HL-60/S4 treated with retinoic acid at 250 ng/mL for 4 days and 3 days (cell line): ENCODE data around the gene ATG9A.

Experiments used
- in situ Hi-C: fragments of 300-500 bp; cut with MboI; formaldehyde crosslinking; loops from 2 replicates; pipeline ENCODE4 v1.7.0; 2022; ENCODE audit warnings: low sequenced_read_pairs

ATG9A gene

GRCh38 chr2:219252570-219252899 lies 23.1 kb upstream of the ATG9A start:
- in situ Hi-C loops = no loop called here

DNA sequence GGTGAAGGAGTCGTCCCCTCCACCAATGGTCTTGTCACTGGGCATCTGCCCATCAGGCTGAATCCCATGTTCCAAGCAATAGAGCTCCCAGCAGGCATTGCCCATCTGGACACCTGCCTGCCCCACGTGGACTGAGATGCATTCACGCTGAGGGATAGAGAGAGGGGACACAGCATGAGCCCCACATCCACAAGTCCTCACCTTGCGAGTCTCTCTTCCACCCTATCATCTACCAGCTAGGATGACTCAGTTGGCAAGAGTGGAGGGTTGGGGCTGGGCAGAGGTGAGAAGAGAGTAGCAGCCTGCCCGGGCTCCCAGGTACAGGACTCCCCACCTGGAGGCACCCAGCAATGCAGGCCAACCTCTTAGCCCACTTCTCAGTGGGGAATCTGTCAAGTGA lies 22.6 kb upstream of the ATG9A start:
- in situ Hi-C loops = no loop called here

DNA sequence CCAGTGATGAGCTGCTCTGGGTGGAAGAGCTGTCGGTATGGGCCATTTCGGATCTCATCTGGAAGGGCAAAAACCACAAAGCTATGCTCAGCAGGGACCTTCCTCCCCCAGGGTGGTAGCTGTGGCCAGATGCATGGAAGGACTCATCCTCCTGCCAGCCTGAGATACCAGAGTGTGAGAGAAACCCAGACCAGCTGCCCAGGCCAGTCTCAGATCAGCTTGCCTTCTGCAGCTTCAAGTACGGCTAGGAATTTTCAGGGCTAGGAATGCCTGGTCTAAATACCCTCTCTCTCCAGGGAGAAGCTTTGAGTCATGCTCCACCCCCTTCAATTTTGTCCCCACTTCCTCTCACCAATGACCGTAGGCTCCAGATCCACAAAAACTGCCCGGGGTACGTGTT lies 22.2 kb upstream of the ATG9A start:
- in situ Hi-C loops = no loop called here

- in situ Hi-C loops = no loop called here
Observed at GRCh38 chr2:219250049-219250781, 20.8 kb upstream of the ATG9A start.

DNA sequence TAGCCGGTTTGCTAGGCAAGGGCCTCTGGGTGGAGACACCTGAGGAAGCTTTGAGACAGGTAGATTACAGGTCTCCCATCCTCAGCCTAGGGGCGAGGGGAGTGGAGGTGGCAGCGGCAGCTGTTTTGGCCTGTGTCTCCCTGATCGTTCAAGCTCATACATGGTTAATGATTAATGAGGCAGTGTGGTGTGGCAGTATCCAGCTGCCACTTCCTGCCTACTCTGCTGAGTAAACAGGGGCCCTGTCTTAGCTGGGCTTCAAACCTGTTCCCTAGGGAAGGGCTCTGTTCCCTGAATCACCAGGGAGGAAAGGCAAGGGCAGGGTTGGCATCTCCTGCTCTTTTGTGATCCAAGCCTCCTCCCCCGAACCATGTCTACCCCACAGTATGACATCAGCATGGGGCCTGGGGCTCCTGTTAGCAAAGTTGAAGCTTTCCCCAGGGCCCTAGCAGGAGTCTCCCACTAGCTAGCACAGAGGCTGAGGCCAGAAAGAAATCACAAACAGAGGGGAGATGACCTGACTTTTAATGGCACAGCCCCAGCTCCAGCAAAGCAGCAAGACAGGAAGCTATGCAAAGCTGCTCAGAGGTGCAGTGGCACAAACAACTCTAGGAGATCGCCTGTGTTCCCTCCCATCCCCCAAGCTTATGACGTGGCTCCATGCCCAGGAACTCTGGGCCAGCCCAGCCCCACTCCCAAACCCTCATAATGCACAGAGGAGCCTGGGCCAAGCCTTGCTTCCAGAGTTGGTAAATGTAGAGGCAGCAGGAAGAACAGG lies 20.0 kb upstream of the ATG9A start:
- in situ Hi-C loops = no loop called here

GRCh38 chr2:219248845-219249202 lies 19.4 kb upstream of the ATG9A start:
- in situ Hi-C loops = no loop called here

DNA sequence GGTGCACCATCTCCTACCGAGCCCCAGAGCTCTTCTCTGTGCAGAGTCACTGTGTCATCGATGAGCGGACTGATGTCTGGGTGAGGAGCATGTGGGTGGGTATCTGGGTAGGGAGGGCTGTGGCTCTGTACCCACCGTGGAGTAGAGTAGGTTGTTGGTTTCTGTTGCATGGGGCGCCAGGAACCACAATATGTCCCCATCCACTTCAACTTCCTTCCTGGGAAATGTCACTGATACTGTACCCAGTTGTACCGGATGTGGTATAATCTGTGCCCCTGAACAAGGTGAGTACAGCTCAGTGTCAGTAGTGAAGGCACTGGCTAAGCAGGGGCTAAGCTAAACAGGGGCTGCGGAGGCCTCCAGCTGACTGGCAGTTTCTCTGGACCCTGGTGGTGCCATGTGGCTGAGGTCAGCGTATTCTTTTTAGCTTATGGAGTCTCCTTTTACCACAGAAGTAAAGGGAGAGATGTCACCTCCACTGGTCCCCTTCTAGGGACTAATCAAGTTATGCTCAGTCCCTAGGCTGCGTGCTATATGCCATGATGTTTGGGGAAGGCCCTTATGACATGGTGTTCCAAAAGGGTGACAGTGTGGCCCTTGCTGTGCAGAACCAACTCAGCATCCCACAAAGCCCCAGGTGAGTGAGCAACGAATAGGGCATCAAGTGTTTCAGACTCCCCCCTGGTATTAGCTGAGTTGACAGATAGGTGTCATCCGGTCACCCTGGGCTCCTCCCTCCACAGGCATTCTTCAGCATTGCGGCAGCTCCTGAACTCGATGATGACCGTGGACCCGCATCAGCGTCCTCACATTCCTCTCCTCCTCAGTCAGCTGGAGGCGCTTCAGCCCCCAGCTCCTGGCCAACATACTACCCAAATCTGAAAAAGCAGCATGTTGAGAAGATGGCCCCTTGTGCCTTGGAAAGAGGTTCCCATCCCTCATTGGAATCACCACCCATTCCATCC lies 18.5 kb upstream of the ATG9A start:
- in situ Hi-C loops = no loop called here

DNA sequence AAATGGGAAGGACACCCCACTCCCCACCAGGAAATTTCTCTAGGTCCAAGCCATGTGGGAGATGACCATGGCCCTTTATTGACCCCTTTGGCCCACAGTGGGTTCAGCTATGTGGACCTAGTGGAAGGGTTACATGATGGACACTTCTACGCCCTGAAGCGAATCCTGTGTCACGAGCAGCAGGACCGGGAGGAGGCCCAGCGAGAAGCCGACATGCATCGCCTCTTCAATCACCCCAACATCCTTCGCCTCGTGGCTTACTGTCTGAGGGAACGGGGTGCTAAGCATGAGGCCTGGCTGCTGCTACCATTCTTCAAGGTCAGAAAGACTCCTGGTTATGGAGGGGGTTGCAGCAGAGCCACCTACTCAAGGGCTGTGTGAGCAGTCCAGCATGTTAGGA lies 17.1 kb upstream of the ATG9A start:
- in situ Hi-C loops = no loop called here

DNA sequence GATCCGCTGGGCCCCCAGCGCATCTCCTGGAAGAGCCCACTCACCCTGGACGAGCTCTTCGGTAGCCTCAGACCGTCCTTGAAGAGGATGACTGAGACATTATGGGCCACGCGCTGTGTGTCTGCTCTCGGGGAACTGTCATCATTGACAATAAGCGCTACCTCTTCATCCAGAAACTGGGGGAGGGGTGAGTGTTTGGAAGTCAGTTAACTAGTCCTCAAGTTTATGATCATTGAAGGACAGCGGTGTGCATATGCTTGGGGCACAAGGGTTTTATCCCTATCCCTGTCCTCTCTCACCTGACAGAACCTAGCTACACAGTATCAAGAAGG lies 16.4 kb upstream of the ATG9A start:
- in situ Hi-C loops = no loop called here

GRCh38 chr2:219245148-219245898 lies 15.9 kb upstream of the ATG9A start, which contains the start of the genes GLB1L and STK16:
Gene GLB1L (minus strand): TSS chr2:219245444. CDS start chr2:219243573, 1,871 bp downstream.
Gene STK16 (plus strand): TSS chr2:219245479. CDS start chr2:219246000, 521 bp downstream.
- in situ Hi-C loops = no loop called here

GRCh38 chr2:219244789-219245147 lies 15.3 kb upstream of the ATG9A start:
- in situ Hi-C loops = no loop called here

DNA sequence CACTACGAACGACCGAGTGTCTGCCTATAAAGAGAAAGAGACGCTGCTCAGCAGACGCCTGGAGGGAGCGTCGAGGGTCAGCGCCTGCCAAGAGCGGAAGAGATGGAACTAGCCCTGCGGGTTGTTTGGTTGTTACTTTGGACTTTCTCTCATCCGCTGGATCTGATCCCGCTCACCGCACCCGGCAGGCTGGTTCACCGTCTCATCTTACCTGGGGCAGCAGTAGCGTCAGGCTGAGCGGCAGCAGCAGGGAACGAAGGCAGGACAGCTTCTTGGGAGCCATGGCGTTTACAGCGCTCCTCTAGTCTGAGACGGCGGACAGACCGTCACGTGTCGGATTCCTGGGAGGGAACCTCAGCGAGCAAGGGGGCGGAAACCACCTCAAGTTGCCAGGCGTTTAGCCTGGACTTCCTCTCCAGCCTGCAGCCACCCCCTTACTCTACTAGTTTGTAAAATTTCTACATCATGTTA lies 13.9 kb upstream of the ATG9A start:
- in situ Hi-C loops = no loop called here

GRCh38 chr2:219234331-219234730 lies 4.9 kb upstream of the ATG9A start:
- in situ Hi-C loops = no loop called here

GRCh38 chr2:219230059-219230540 lies 664 bp upstream of the ATG9A start:
- in situ Hi-C loops = no loop called here

GRCh38 chr2:219228911-219229304 lies 528 bp downstream of the ATG9A start:
- in situ Hi-C loops = no loop called here

GRCh38 chr2:219228041-219228910 lies 1.2 kb downstream of the ATG9A start:
- in situ Hi-C loops = no loop called here

DNA sequence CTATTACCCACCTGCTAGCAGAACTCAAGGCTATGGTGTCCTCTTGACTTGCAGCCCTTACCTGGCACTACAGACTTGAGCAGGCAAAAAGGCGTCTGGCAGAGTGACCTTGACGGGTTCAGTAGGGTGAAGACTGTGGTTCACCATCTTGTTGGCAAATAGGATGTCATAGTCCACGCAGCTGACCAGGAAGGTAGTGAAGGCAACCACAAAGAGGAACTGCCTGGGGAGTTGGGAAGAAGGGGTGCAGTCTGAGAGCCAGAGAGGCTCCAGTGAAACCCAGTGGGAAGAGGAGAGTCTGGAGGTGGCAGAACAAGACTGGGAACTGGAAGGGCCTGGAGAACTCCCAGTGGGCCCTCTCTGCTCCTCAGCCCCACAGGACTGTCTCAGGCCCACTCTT lies 4.1 kb downstream of the ATG9A start:
- in situ Hi-C loops = no loop called here

DNA sequence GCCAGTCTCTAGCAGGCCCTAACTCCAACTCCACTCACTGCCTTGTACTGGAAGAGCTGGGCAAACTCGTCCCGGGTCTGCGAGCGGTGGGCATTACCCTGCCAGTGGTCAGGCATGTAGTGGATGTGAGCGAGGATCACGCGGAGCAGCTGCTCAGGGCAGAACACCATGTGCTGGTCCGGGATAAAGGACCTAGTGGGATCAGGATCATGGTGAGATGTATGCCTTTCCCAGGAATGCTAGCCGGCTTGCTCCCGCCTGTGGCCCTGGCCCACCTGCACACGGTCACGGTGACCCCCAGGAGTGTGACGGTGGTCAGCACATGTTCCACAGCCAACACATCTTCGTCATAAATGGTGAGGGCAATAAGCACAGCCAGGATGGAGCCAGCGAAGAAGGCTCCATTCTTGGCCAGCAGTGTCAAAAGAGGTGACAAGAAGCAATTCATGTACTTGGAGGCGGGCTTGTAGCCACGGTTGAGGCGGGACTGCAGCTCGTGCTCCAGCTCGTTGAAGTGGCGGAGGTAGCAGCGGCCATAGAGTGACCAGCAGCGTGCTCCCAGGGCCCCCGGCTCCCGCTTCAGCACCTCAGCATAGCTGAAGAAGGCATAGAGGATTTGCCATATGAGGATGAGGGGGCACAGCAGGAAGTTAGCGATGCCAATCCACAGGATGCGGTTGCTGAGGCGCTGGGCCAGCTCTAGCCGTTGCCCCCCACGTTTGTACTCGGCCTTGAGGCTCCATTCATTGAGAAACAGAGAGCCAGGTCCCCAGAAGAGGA lies 5.4 kb downstream of the ATG9A start:
- in situ Hi-C loops = no loop called here
